ENCODE measurements around the gene ST14. TPM values are rescaled to one million over a fixed set of nuclear protein-coding genes. Genes with fewer than 3 reads are reported as not detected.

The ST14 gene
- total RNA-seq, 1 experiment from 2014 or later = 33.9 TPM

GRCh38 chr11:130146796-130147195 lies 12.8 kb upstream of the ST14 start:
- ATAC-seq = no peak
- POLR2A ChIA-PET = interaction anchor here (0.6 to 2.3 kb wide), 8 partner anchors 13 to 369 kb away, joined by 3 to 10 read pairs (median 4); partner anchors contain the start of genes APLP2, PRDM10 and ST14
- H3K36me3 Mint-ChIP-seq = peaks cover 36% of the 10 kb centered on the region
- TF ChIP-seq OVOL2 (CRISPR knock-in tag; IDR thresholded peaks at IDR 0.05; ENCODE audit: borderline replicate concordance) (no peak), IRF1 (CRISPR knock-in tag; IDR thresholded peaks at IDR 0.05) (no peak), NR1H2 (CRISPR knock-in tag; IDR thresholded peaks at IDR 0.05) (no peak), AFF4 (CRISPR knock-in tag; IDR thresholded peaks at IDR 0.05; ENCODE audit: borderline replicate concordance) (no peak), CBFB (CRISPR knock-in tag; IDR thresholded peaks at IDR 0.05; ENCODE audit: low read depth) (no peak), ZBTB43 (CRISPR knock-in tag; IDR thresholded peaks at IDR 0.05) (no peak), ATF1 (CRISPR knock-in tag; IDR thresholded peaks at IDR 0.05) (no peak), SMAD3 (CRISPR knock-in tag; IDR thresholded peaks at IDR 0.05; ENCODE audit: borderline replicate concordance) (no peak), PRRX2 (CRISPR knock-in tag; IDR thresholded peaks at IDR 0.05) (no peak)
- TF ChIP-seq, protein P1, sequence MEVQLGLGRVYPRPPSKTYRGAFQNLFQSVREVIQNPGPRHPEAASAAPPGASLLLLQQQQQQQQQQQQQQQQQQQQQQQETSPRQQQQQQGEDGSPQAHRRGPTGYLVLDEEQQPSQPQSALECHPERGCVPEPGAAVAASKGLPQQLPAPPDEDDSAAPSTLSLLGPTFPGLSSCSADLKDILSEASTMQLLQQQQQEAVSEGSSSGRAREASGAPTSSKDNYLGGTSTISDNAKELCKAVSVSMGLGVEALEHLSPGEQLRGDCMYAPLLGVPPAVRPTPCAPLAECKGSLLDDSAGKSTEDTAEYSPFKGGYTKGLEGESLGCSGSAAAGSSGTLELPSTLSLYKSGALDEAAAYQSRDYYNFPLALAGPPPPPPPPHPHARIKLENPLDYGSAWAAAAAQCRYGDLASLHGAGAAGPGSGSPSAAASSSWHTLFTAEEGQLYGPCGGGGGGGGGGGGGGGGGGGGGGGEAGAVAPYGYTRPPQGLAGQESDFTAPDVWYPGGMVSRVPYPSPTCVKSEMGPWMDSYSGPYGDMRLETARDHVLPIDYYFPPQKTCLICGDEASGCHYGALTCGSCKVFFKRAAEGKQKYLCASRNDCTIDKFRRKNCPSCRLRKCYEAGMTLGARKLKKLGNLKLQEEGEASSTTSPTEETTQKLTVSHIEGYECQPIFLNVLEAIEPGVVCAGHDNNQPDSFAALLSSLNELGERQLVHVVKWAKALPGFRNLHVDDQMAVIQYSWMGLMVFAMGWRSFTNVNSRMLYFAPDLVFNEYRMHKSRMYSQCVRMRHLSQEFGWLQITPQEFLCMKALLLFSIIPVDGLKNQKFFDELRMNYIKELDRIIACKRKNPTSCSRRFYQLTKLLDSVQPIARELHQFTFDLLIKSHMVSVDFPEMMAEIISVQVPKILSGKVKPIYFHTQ (CRISPR knock-in tag; IDR thresholded peaks at IDR 0.05) = no peak
- TF ChIP-seq, protein P2, sequence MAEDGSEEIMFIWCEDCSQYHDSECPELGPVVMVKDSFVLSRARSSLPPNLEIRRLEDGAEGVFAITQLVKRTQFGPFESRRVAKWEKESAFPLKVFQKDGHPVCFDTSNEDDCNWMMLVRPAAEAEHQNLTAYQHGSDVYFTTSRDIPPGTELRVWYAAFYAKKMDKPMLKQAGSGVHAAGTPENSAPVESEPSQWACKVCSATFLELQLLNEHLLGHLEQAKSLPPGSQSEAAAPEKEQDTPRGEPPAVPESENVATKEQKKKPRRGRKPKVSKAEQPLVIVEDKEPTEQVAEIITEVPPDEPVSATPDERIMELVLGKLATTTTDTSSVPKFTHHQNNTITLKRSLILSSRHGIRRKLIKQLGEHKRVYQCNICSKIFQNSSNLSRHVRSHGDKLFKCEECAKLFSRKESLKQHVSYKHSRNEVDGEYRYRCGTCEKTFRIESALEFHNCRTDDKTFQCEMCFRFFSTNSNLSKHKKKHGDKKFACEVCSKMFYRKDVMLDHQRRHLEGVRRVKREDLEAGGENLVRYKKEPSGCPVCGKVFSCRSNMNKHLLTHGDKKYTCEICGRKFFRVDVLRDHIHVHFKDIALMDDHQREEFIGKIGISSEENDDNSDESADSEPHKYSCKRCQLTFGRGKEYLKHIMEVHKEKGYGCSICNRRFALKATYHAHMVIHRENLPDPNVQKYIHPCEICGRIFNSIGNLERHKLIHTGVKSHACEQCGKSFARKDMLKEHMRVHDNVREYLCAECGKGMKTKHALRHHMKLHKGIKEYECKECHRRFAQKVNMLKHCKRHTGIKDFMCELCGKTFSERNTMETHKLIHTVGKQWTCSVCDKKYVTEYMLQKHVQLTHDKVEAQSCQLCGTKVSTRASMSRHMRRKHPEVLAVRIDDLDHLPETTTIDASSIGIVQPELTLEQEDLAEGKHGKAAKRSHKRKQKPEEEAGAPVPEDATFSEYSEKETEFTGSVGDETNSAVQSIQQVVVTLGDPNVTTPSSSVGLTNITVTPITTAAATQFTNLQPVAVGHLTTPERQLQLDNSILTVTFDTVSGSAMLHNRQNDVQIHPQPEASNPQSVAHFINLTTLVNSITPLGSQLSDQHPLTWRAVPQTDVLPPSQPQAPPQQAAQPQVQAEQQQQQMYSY (CRISPR knock-in tag; IDR thresholded peaks at IDR 0.05) = no peak
- TF ChIP-seq, protein P3, sequence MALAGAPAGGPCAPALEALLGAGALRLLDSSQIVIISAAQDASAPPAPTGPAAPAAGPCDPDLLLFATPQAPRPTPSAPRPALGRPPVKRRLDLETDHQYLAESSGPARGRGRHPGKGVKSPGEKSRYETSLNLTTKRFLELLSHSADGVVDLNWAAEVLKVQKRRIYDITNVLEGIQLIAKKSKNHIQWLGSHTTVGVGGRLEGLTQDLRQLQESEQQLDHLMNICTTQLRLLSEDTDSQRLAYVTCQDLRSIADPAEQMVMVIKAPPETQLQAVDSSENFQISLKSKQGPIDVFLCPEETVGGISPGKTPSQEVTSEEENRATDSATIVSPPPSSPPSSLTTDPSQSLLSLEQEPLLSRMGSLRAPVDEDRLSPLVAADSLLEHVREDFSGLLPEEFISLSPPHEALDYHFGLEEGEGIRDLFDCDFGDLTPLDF (CRISPR knock-in tag; IDR thresholded peaks at IDR 0.05) = no peak
- H3K9me3 Mint-ChIP-seq = no peaks in the 10 kb centered on the region
- H3K27me3 Mint-ChIP-seq (ENCODE audit: low read depth) = no peaks in the 10 kb centered on the region
- peaks cover 26% of the 10 kb centered on the region for H3K4me1 Mint-ChIP-seq
- CTCF ChIA-PET = interaction anchor here (0.6 to 3.7 kb wide), 39 partner anchors 9 to 293 kb away, joined by 3 to 96 read pairs (median 5); partner anchors contain the start of genes NFRKB, PRDM10, ST14 and ZBTB44
- H3K4me3 Mint-ChIP-seq = no peak overlapping the region
- DNase-seq (ENCODE audit: low spot score) = no peak
- peak overlapping the region; percentile 98 for H3K27ac Mint-ChIP-seq
